GM10266 (cell line): ENCODE data around the gene CPB2.

Experiments
- DNase-seq: peaks from one replicate; pipeline ENCODE4 v3.0.0; 2012; ENCODE audit errors: extremely low spot score
- CTCF ChIP-seq: IDR thresholded peaks from 2 replicates; pipeline ENCODE4 v1.5.1; 2012; ENCODE audit warnings: mild to moderate bottlenecking, low read depth; ENCODE audit not compliant: control insufficient read depth, insufficient read depth; ENCODE audit errors: missing control alignments

CPB2 gene

DNA sequence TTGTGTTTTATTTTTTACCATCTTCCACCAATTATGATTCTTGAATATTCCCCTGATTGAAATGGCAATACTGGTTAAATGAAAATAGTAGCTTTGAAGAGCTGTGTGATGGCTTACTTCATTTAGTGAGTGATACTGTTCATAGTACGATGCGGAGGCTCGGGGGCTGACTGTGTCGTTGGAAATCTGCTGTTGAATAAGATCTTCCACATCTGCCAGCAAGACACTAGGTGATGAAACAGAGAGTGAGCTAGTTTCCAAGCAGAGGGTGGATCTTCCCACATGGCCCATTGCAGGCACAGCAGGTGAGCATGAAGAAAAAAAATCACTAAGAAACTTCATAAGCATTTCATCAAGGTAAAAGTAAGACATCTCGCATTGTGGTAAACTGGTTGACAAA lies 22.5 kb downstream of the CPB2 start:
- TF ChIP-seq CTCF, result no peak
- no peak for DNase-seq

GRCh38 chr13:46079770-46080169 lies 25.1 kb downstream of the CPB2 start:
- no peak for DNase-seq
- no peak for TF ChIP-seq CTCF

- DNase-seq, result no peak
- no peak for TF ChIP-seq CTCF
Measured at GRCh38 chr13:46077265-46077664, 27.6 kb downstream of the CPB2 start.

- no peak for TF ChIP-seq CTCF
- DNase-seq, result no peak
Measured at GRCh38 chr13:46076827-46077226, 28.0 kb downstream of the CPB2 start.

- TF ChIP-seq CTCF, result no peak
Measured at GRCh38 chr13:46075811-46076210, 29.0 kb downstream of the CPB2 start.

GRCh38 chr13:46071590-46072249 lies 33.1 kb downstream of the CPB2 start:
- TF ChIP-seq CTCF, result peak; percentile 41
- DNase-seq, result peak; percentile 60

More at GRCh38 chr13:46075811-46076210, 29.0 kb downstream of the CPB2 start:
- DNase-seq, result no peak

DNA sequence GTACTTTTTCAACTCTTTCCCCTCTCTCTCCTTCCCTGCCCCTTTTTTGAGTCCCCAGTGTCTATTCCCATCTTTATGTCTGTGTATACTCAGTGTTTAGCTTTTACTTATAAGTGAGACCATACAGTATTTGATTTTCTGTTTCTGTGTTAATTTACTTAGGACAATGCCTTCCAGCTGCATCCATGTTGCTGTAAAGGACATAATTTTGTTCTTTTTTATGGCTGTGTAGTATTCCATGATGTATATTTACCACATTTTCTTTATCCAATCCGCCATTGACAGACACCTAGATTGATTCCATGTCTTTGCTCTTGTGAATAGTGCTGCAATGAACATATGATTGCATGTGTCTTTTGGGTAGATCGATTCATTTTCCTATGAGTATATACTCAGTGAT lies 41.5 kb downstream of the CPB2 start:
- no peak for DNase-seq

More for the DNA sequence above, 41.5 kb downstream of the CPB2 start:
- no peak for TF ChIP-seq CTCF
